HG03039 (cell line): Measurements from ENCODE around the gene GPR132.

Experiments
- ATAC-seq: cut with Tn5 transposase; IDR thresholded peaks from one replicate; pipeline ENCODE4 v1.9.1; 2021; ENCODE audit warnings: mild to moderate bottlenecking, moderate library complexity; ENCODE audit not compliant: unreplicated experiment

Gene GPR132

GRCh38 chr14:105005929-105006830 lies 59.0 kb downstream of the GPR132 start:
- ATAC-seq: no peak

GRCh38 chr14:105005329-105005928 lies 59.8 kb downstream of the GPR132 start:
- ATAC-seq: no peak
